ENCODE results near the gene PCAT7.
"Not testable (repeated sequence)": the region's sequence is repeated elsewhere in the genome, so short reads cannot be mapped to it uniquely, and the experiment has no call there.

PCAT7 gene

GRCh38 chr9:94563548-94563947, 8.7 kb downstream of the PCAT7 start:
- H3K27ac ChIP-seq (ENCODE audit: low read depth, low read length), result no peak overlapping the region
- peaks cover 7% of the 10 kb centered on the region; the same call in 1 of the 2 replicates for H3K36me3 ChIP-seq (ENCODE audit: control insufficient read depth, insufficient read depth, low read length)
- no peaks in the 10 kb centered on the region for H3K27me3 ChIP-seq (ENCODE audit: control insufficient read depth, insufficient read depth, low read length)
- no peaks in the 10 kb centered on the region for H3K4me1 ChIP-seq (ENCODE audit: control insufficient read depth, insufficient read depth, low read length)
- H3K4me3 ChIP-seq (ENCODE audit: low read depth, low read length), result no peak overlapping the region
- no peaks in the 10 kb centered on the region for H3K9me3 ChIP-seq (ENCODE audit: control insufficient read depth, insufficient read depth, low read length)
- H3K9ac ChIP-seq (ENCODE audit: low read depth, low read length), result no peak overlapping the region

GRCh38 chr9:94564279-94564678, 9.4 kb downstream of the PCAT7 start:
- H3K4me3 ChIP-seq (ENCODE audit: low read depth, low read length); H3K9me3 ChIP-seq (ENCODE audit: control insufficient read depth, insufficient read depth, low read length); H3K36me3 ChIP-seq (ENCODE audit: control insufficient read depth, insufficient read depth, low read length); H3K27me3 ChIP-seq (ENCODE audit: control insufficient read depth, insufficient read depth, low read length); H3K9ac ChIP-seq (ENCODE audit: low read depth, low read length); H3K4me1 ChIP-seq (ENCODE audit: control insufficient read depth, insufficient read depth, low read length); H3K27ac ChIP-seq (ENCODE audit: low read depth, low read length): not testable (repeated sequence)

GRCh38 chr9:94566550-94566949, 11.7 kb downstream of the PCAT7 start:
- no peaks in the 10 kb centered on the region for H3K27me3 ChIP-seq (ENCODE audit: control insufficient read depth, insufficient read depth, low read length)
- no peak overlapping the region for H3K9ac ChIP-seq (ENCODE audit: low read depth, low read length)
- H3K9me3 ChIP-seq (ENCODE audit: control insufficient read depth, insufficient read depth, low read length), result no peaks in the 10 kb centered on the region
- H3K36me3 ChIP-seq (ENCODE audit: control insufficient read depth, insufficient read depth, low read length), result no peaks in the 10 kb centered on the region
- no peak overlapping the region for H3K4me3 ChIP-seq (ENCODE audit: low read depth, low read length)
- H3K27ac ChIP-seq (ENCODE audit: low read depth, low read length), result no peak overlapping the region
- no peaks in the 10 kb centered on the region for H3K4me1 ChIP-seq (ENCODE audit: control insufficient read depth, insufficient read depth, low read length)

GRCh38 chr9:94567271-94567670, 12.4 kb downstream of the PCAT7 start:
- Histone ChIP-seq H3K4me1 (ENCODE audit: control insufficient read depth, insufficient read depth, low read length) (no peaks in the 10 kb centered on the region), H3K36me3 (ENCODE audit: control insufficient read depth, insufficient read depth, low read length) (no peaks in the 10 kb centered on the region), H3K9me3 (ENCODE audit: control insufficient read depth, insufficient read depth, low read length) (no peaks in the 10 kb centered on the region), H3K9ac (ENCODE audit: low read depth, low read length) (no peak overlapping the region), H3K27ac (ENCODE audit: low read depth, low read length) (no peak overlapping the region), H3K4me3 (ENCODE audit: low read depth, low read length) (no peak overlapping the region), H3K27me3 (ENCODE audit: control insufficient read depth, insufficient read depth, low read length) (no peaks in the 10 kb centered on the region)

GRCh38 chr9:94568250-94568889, 13.5 kb downstream of the PCAT7 start:
- Histone ChIP-seq H3K27me3 (ENCODE audit: control insufficient read depth, insufficient read depth, low read length) (no peaks in the 10 kb centered on the region), H3K4me3 (ENCODE audit: low read depth, low read length) (no peak overlapping the region), H3K36me3 (ENCODE audit: control insufficient read depth, insufficient read depth, low read length) (no peaks in the 10 kb centered on the region), H3K9ac (ENCODE audit: low read depth, low read length) (no peak overlapping the region), H3K9me3 (ENCODE audit: control insufficient read depth, insufficient read depth, low read length) (no peaks in the 10 kb centered on the region), H3K27ac (ENCODE audit: low read depth, low read length) (no peak overlapping the region), H3K4me1 (ENCODE audit: control insufficient read depth, insufficient read depth, low read length) (no peaks in the 10 kb centered on the region)

- no peak overlapping the region for H3K27ac ChIP-seq (ENCODE audit: low read depth, low read length)
- H3K4me1 ChIP-seq (ENCODE audit: control insufficient read depth, insufficient read depth, low read length), result no peaks in the 10 kb centered on the region
- H3K27me3 ChIP-seq (ENCODE audit: control insufficient read depth, insufficient read depth, low read length), result no peaks in the 10 kb centered on the region
- H3K9me3 ChIP-seq (ENCODE audit: control insufficient read depth, insufficient read depth, low read length), result no peaks in the 10 kb centered on the region
- H3K36me3 ChIP-seq (ENCODE audit: control insufficient read depth, insufficient read depth, low read length), result no peaks in the 10 kb centered on the region
- no peak overlapping the region for H3K9ac ChIP-seq (ENCODE audit: low read depth, low read length)
- H3K4me3 ChIP-seq (ENCODE audit: low read depth, low read length), result no peak overlapping the region
Observed at GRCh38 chr9:94568972-94569712, 14.3 kb downstream of the PCAT7 start.

- H3K4me1 ChIP-seq (ENCODE audit: control insufficient read depth, insufficient read depth, low read length), result no peaks in the 10 kb centered on the region
- no peak overlapping the region for H3K27ac ChIP-seq (ENCODE audit: low read depth, low read length)
- H3K9ac ChIP-seq (ENCODE audit: low read depth, low read length), result no peak overlapping the region
- H3K27me3 ChIP-seq (ENCODE audit: control insufficient read depth, insufficient read depth, low read length), result no peaks in the 10 kb centered on the region
- no peaks in the 10 kb centered on the region for H3K36me3 ChIP-seq (ENCODE audit: control insufficient read depth, insufficient read depth, low read length)
- no peak overlapping the region for H3K4me3 ChIP-seq (ENCODE audit: low read depth, low read length)
- H3K9me3 ChIP-seq (ENCODE audit: control insufficient read depth, insufficient read depth, low read length), result no peaks in the 10 kb centered on the region
Observed at GRCh38 chr9:94576131-94576530, 21.2 kb downstream of the PCAT7 start.

- H3K9ac ChIP-seq (ENCODE audit: low read depth, low read length), result no peak overlapping the region
- no peak overlapping the region for H3K4me3 ChIP-seq (ENCODE audit: low read depth, low read length)
- no peaks in the 10 kb centered on the region for H3K4me1 ChIP-seq (ENCODE audit: control insufficient read depth, insufficient read depth, low read length)
- no peaks in the 10 kb centered on the region for H3K36me3 ChIP-seq (ENCODE audit: control insufficient read depth, insufficient read depth, low read length)
- no peaks in the 10 kb centered on the region for H3K9me3 ChIP-seq (ENCODE audit: control insufficient read depth, insufficient read depth, low read length)
- no peak overlapping the region for H3K27ac ChIP-seq (ENCODE audit: low read depth, low read length)
- H3K27me3 ChIP-seq (ENCODE audit: control insufficient read depth, insufficient read depth, low read length), result no peaks in the 10 kb centered on the region
Observed at GRCh38 chr9:94577036-94577435, 22.2 kb downstream of the PCAT7 start.

- no peak overlapping the region for H3K27ac ChIP-seq (ENCODE audit: low read depth, low read length)
- H3K4me1 ChIP-seq (ENCODE audit: control insufficient read depth, insufficient read depth, low read length), result no peaks in the 10 kb centered on the region
- H3K9me3 ChIP-seq (ENCODE audit: control insufficient read depth, insufficient read depth, low read length), result no peaks in the 10 kb centered on the region
- H3K9ac ChIP-seq (ENCODE audit: low read depth, low read length), result no peak overlapping the region
- no peaks in the 10 kb centered on the region for H3K27me3 ChIP-seq (ENCODE audit: control insufficient read depth, insufficient read depth, low read length)
- no peaks in the 10 kb centered on the region for H3K36me3 ChIP-seq (ENCODE audit: control insufficient read depth, insufficient read depth, low read length)
- H3K4me3 ChIP-seq (ENCODE audit: low read depth, low read length), result no peak overlapping the region
Observed at GRCh38 chr9:94577571-94577970, 22.7 kb downstream of the PCAT7 start.

- no peaks in the 10 kb centered on the region for H3K36me3 ChIP-seq (ENCODE audit: control insufficient read depth, insufficient read depth, low read length)
- H3K4me1 ChIP-seq (ENCODE audit: control insufficient read depth, insufficient read depth, low read length), result no peaks in the 10 kb centered on the region
- no peaks in the 10 kb centered on the region for H3K9me3 ChIP-seq (ENCODE audit: control insufficient read depth, insufficient read depth, low read length)
- H3K27me3 ChIP-seq (ENCODE audit: control insufficient read depth, insufficient read depth, low read length), result no peaks in the 10 kb centered on the region
- no peak overlapping the region for H3K9ac ChIP-seq (ENCODE audit: low read depth, low read length)
- H3K4me3 ChIP-seq (ENCODE audit: low read depth, low read length), result no peak overlapping the region
- H3K27ac ChIP-seq (ENCODE audit: low read depth, low read length), result no peak overlapping the region
Observed at GRCh38 chr9:94581728-94582127, 26.8 kb downstream of the PCAT7 start.

- Histone ChIP-seq H3K9me3 (ENCODE audit: control insufficient read depth, insufficient read depth, low read length) (no peaks in the 10 kb centered on the region), H3K36me3 (ENCODE audit: control insufficient read depth, insufficient read depth, low read length) (no peaks in the 10 kb centered on the region)
Observed at GRCh38 chr9:94584555-94584954, 29.7 kb downstream of the PCAT7 start.

More at GRCh38 chr9:94584555-94584954, 29.7 kb downstream of the PCAT7 start:
- H3K4me1 ChIP-seq (ENCODE audit: control insufficient read depth, insufficient read depth, low read length), result no peaks in the 10 kb centered on the region
- H3K27me3 ChIP-seq (ENCODE audit: control insufficient read depth, insufficient read depth, low read length), result no peaks in the 10 kb centered on the region
- H3K9ac ChIP-seq (ENCODE audit: low read depth, low read length), result no peak overlapping the region
- H3K4me3 ChIP-seq (ENCODE audit: low read depth, low read length), result no peak overlapping the region
- H3K27ac ChIP-seq (ENCODE audit: low read depth, low read length), result no peak overlapping the region
